Lower leg skin (tissue), 3 donors: ENCODE measurements around the gene GRM7.

ENCODE experiments used
- CTCF ChIP-seq, 3 donors: fragments of 450-650 bp; IDR thresholded peaks; one replicate each; pipeline ENCODE4 v1.5.1; 2016; ENCODE audit warnings: antibody characterized with exemption in 3 of 3, mild to moderate bottlenecking in 3 of 3, moderate library complexity in 2 of 3
- POLR2A ChIP-seq, 2 donors: fragments of 450-650 bp; IDR thresholded peaks; one replicate each; pipeline ENCODE4 v1.6.1; 2016 to 2017; ENCODE audit warnings: antibody characterized with exemption in 2 of 2, mild to moderate bottlenecking in 1 of 2, moderate library complexity in 1 of 2

GRCh38 chr3:7487763-7488162 is 626.8 kb downstream of the GRM7 start:
- TF ChIP-seq CTCF (IDR thresholded peaks at IDR 0.05): no peak
- TF ChIP-seq POLR2A (IDR thresholded peaks at IDR 0.05): no peak
